Sigmoid colon (tissue), 7 donors: ENCODE results near the gene PEX5. TPM values are rescaled to one million over a fixed set of nuclear protein-coding genes. Genes with fewer than 3 reads are reported as not detected.

ENCODE experiments used
- DNase-seq: peaks from one replicate; pipeline ENCODE4 v3.0.0-alpha.2; 2019
- H3K27ac ChIP-seq, 4 donors: fragments of 200-600 bp; sonication (generic); one replicate each; pipeline ENCODE4 v1.5.1; 2016 to 2019; ENCODE audit warnings: mild to moderate bottlenecking in 1 of 4
- H3K27me3 ChIP-seq, 3 donors: fragments of 200-600 bp; sonication (generic); one replicate each; pipeline ENCODE4 v1.5.1; 2019; ENCODE audit warnings: mild to moderate bottlenecking in 1 of 3
- H3K36me3 ChIP-seq, 4 donors: fragments of 200-600 bp; sonication (generic); one replicate each; pipeline ENCODE4 v1.5.1; 2016 to 2019
- H3K4me1 ChIP-seq, 4 donors: fragments of 200-600 bp; sonication (generic); one replicate each; pipeline ENCODE4 v1.5.1; 2017 to 2019
- H3K4me3 ChIP-seq, 4 donors: fragments of 200-600 bp; sonication (generic); one replicate each; pipeline ENCODE4 v1.5.1; 2017 to 2019; ENCODE audit warnings: mild to moderate bottlenecking in 2 of 4, moderate library complexity in 1 of 4
- H3K9me3 ChIP-seq, 4 donors: fragments of 200-600 bp in 3 of 4; sonication (generic) in 3 of 4; one replicate each; pipeline versions ENCODE4 v1.5.1 to v1.6.1; 2013 to 2019
- EP300 ChIP-seq, 4 donors: sonication (generic); formaldehyde crosslinking; IDR thresholded peaks; one replicate each; pipeline ENCODE4 v1.6.1; 2017; ENCODE audit warnings: antibody characterized with exemption in 4 of 4
- POLR2A ChIP-seq, 2 donors: fragments of 450-650 bp; IDR thresholded peaks; one replicate each; pipeline ENCODE4 v1.6.1; 2016; ENCODE audit warnings: antibody characterized with exemption in 2 of 2, mild to moderate bottlenecking in 2 of 2, moderate library complexity in 2 of 2
- POLR2AphosphoS5 ChIP-seq, 4 donors: sonication (generic); formaldehyde crosslinking; IDR thresholded peaks; one replicate each; pipeline ENCODE4 v1.6.1; 2017; ENCODE audit warnings: antibody characterized with exemption in 4 of 4
- WGBS, 2 donors: extraction: QIAGEN DNeasy Blood & Tissue Kit; methylation state at CpG; one replicate each; pipeline ENCODE4 v1.1.7; 2013; 5-methylcytosine and 5-hydroxymethylcytosine counted together
- intact Hi-C: fragments of 100-400 bp; cut with DNase I; formaldehyde crosslinking; loops from one replicate; pipeline ENCODE4 v1.15.1; 2023
- polyA plus RNA-seq, 3 donors: library from polyadenylated mRNA; stranded (reverse); fragments of 200-250 nt; gene quantifications; one replicate each; pipeline ENCODE4 v1.2.3, GENCODE V29; 2013
- total RNA-seq, 4 donors: library from RNA; depleted of rRNA; stranded (reverse); fragments of >200 nt; gene quantifications; one replicate each; pipeline ENCODE4 v1.1.0, GENCODE V29; 2016
- TF ChIP-seq, protein P1 (sequence below), 4 experiments: fragments of 450-650 bp in 3 of 4; fragments of 200-600 bp in 1 of 4; IDR thresholded peaks; one replicate each; pipeline ENCODE4 v1.5.1; 2016 to 2019; ENCODE audit warnings: antibody characterized with exemption in 4 of 4, mild to moderate bottlenecking in 3 of 4, moderate library complexity in 2 of 4
- donor health status: healthy with polysubstance abuse.
- donor health status: Bipolar disorder and iron deficiency.
- donor health status: healthy.

PEX5 gene
- total and polyA plus RNA-seq, 7 donors: 13.9 to 48.5 (median 29.9) TPM

DNA sequence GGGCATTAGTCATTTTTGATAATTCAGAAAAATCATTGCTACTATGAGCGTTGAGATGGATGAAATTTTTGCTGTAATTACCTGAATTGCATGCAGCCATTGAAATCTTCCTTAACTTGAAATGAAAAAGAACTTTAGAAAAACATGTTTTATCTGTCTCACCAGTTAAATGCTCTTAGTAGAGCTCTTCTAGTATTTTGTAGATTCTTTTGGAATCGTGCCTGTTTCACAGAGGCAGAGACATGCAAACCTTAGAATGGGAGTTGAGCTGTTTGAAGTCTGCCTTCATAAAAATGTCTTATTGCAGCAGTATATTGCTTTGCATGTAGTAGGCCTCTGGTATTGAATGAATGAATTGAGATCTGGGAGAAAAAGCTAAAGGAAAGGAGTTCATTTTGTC is 4.2 kb downstream of the PEX5 start:
- Histone ChIP-seq H3K36me3 (peaks cover 0 to 46% (median 8%) of the 10 kb centered on the region in 4 donors), H3K4me1 (peaks cover 0 to 26% (median 11%) of the 10 kb centered on the region in 4 donors), H3K27me3 (no peaks in the 10 kb centered on the region), H3K27ac (no peak overlapping the region), H3K4me3 (no peak overlapping the region), H3K9me3 (no peaks in the 10 kb centered on the region)
- 49 to 72% methylated on average over 2 of the region's 2 CpGs for WGBS, 2 donors
- TF ChIP-seq POLR2A (IDR thresholded peaks at IDR 0.05) (no peak), EP300 (IDR thresholded peaks at IDR 0.05) (no peak), POLR2AphosphoS5 (IDR thresholded peaks at IDR 0.05) (no peak)
- TF ChIP-seq, protein P1, sequence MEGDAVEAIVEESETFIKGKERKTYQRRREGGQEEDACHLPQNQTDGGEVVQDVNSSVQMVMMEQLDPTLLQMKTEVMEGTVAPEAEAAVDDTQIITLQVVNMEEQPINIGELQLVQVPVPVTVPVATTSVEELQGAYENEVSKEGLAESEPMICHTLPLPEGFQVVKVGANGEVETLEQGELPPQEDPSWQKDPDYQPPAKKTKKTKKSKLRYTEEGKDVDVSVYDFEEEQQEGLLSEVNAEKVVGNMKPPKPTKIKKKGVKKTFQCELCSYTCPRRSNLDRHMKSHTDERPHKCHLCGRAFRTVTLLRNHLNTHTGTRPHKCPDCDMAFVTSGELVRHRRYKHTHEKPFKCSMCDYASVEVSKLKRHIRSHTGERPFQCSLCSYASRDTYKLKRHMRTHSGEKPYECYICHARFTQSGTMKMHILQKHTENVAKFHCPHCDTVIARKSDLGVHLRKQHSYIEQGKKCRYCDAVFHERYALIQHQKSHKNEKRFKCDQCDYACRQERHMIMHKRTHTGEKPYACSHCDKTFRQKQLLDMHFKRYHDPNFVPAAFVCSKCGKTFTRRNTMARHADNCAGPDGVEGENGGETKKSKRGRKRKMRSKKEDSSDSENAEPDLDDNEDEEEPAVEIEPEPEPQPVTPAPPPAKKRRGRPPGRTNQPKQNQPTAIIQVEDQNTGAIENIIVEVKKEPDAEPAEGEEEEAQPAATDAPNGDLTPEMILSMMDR (IDR thresholded peaks at IDR 0.05): no peak
- no peak for DNase-seq
- intact Hi-C loops: no loop called here

DNA sequence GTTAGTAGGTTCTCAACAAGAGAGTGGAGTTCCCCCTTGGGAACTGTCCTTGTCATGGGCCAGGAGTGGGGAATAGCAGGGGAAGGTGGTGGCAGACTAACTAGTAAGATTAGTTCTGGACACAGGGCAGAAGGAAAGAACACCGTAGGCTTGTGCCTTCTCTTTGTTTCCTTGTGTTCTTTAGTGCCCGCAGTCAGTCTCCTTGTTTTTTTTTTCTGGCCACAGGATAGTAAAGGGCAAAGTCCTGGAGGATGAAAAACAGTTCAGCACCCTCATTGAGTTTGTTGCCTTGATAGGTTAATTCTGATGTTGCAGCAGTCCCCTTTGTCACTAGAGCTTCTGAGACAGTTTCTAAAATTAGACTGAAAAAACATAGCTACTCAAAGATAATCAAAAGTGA is 8.4 kb downstream of the PEX5 start:
- TF ChIP-seq POLR2A (IDR thresholded peaks at IDR 0.05) (no peak), EP300 (IDR thresholded peaks at IDR 0.05) (no peak)
- TF ChIP-seq, protein P1 (IDR thresholded peaks at IDR 0.05): no peak
- H3K27ac ChIP-seq: no peak overlapping the region
- H3K9me3 ChIP-seq: no peaks in the 10 kb centered on the region
- no peak overlapping the region for H3K4me3 ChIP-seq
- no peak for DNase-seq
- intact Hi-C loops: no loop called here
- H3K27me3 ChIP-seq: no peaks in the 10 kb centered on the region
- H3K36me3 ChIP-seq: peaks cover 9 to 54% (median 20%) of the 10 kb centered on the region in 4 donors
- 20 to 63% methylated on average over 2 of the region's 2 CpGs for WGBS, 2 donors
- peaks cover 0 to 5% (median 0%) of the 10 kb centered on the region in 4 donors for H3K4me1 ChIP-seq

DNA sequence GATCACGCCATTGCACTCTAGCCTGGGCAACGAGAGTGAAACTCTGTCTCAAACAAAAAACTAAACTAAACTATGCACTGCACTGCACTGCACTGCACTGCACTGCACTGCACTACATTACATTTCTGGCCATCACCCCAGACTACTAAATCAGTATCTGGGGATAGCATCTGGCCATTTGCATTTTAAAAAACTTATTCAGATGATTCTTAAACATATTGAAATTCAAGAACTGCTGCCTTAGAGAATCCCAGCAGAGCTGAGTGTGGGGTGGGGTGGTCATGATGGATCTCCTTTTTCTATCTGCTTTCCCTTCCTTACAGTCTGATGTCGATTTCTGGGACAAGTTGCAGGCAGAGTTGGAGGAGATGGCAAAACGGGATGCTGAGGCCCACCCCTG is 13.6 kb downstream of the PEX5 start:
- Histone ChIP-seq H3K27me3 (no peaks in the 10 kb centered on the region), H3K4me1 (no peaks in the 10 kb centered on the region), H3K27ac (no peak overlapping the region), H3K9me3 (no peaks in the 10 kb centered on the region), H3K36me3 (peaks cover 17 to 82% (median 41%) of the 10 kb centered on the region in 4 donors), H3K4me3 (no peak overlapping the region)
- no peak for DNase-seq
- intact Hi-C loops: no loop called here
- no peak for TF ChIP-seq EP300 (IDR thresholded peaks at IDR 0.05)
- TF ChIP-seq POLR2AphosphoS5 (IDR thresholded peaks at IDR 0.05): no peak
- TF ChIP-seq, protein P1 (IDR thresholded peaks at IDR 0.05): no peak
- TF ChIP-seq POLR2A (IDR thresholded peaks at IDR 0.05): no peak
- 91 to 95% methylated on average over 4 of the region's 4 CpGs for WGBS, 2 donors

DNA sequence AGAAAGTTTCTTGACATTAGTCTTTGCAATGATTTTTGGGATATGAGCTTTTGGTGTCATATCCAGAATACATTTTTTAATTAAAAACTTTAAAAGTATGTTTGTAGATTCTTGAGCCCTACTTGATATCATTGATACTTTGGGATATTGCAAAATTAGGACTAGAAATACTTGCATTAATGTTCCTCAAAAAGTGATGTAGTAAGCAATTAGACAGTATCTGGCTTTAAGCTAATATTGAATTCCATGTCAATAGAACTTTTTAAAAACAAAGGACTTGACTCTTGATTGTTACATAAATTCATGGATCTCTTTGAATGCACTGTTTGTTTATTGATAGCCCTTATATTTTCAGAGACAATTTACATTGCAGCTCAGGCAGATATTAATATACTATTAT is 15.6 kb downstream of the PEX5 start:
- no peak overlapping the region for H3K4me3 ChIP-seq
- intact Hi-C loops: no loop called here
- no peaks in the 10 kb centered on the region for H3K27me3 ChIP-seq
- no peak for DNase-seq
- TF ChIP-seq EP300 (IDR thresholded peaks at IDR 0.05) (no peak), POLR2A (IDR thresholded peaks at IDR 0.05) (no peak), POLR2AphosphoS5 (IDR thresholded peaks at IDR 0.05) (no peak)
- TF ChIP-seq, protein P1 (IDR thresholded peaks at IDR 0.05): no peak
- no peaks in the 10 kb centered on the region for H3K9me3 ChIP-seq
- no peak overlapping the region for H3K27ac ChIP-seq
- peaks cover 35 to 94% (median 59%) of the 10 kb centered on the region in 4 donors for H3K36me3 ChIP-seq
- H3K4me1 ChIP-seq: no peaks in the 10 kb centered on the region

DNA sequence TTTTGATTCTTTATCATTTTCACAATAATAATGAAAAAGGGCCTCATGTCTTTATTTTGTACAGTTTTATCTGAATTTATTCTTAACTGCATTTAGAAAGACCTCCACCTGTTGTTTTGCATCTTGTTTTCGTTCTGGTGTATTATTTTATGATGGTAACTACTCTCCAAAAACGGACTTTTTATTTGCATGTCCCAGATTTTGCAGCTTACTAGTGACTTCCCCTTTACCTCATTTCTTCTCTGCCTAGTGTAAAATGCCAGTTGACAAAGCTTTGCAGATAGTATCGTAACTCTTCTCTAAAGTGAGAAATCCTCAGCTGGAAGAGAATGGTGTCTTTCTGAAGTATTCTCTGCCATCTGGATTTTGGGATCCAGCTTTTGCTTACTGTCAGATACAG is 17.2 kb downstream of the PEX5 start:
- 86 to 88% methylated on average over 3 of the region's 3 CpGs for WGBS, 2 donors

More for the DNA sequence above, 17.2 kb downstream of the PEX5 start:
- intact Hi-C loops: no loop called here
- H3K36me3 ChIP-seq: peaks cover 37 to 100% (median 65%) of the 10 kb centered on the region in 4 donors
- H3K27me3 ChIP-seq: no peaks in the 10 kb centered on the region
- no peaks in the 10 kb centered on the region for H3K4me1 ChIP-seq
- H3K9me3 ChIP-seq: no peaks in the 10 kb centered on the region
- DNase-seq: no peak
- H3K4me3 ChIP-seq: no peak overlapping the region
- TF ChIP-seq POLR2AphosphoS5 (IDR thresholded peaks at IDR 0.05): no peak
- TF ChIP-seq, protein P1 (IDR thresholded peaks at IDR 0.05): no peak
- TF ChIP-seq POLR2A (IDR thresholded peaks at IDR 0.05): no peak
- no peak for TF ChIP-seq EP300 (IDR thresholded peaks at IDR 0.05)
- H3K27ac ChIP-seq: no peak overlapping the region
